ENCODE results near the gene DGCR8.
A peak's percentile ranks its signal among the peaks of the same experiment; 100 is the strongest.

The DGCR8 gene

DNA sequence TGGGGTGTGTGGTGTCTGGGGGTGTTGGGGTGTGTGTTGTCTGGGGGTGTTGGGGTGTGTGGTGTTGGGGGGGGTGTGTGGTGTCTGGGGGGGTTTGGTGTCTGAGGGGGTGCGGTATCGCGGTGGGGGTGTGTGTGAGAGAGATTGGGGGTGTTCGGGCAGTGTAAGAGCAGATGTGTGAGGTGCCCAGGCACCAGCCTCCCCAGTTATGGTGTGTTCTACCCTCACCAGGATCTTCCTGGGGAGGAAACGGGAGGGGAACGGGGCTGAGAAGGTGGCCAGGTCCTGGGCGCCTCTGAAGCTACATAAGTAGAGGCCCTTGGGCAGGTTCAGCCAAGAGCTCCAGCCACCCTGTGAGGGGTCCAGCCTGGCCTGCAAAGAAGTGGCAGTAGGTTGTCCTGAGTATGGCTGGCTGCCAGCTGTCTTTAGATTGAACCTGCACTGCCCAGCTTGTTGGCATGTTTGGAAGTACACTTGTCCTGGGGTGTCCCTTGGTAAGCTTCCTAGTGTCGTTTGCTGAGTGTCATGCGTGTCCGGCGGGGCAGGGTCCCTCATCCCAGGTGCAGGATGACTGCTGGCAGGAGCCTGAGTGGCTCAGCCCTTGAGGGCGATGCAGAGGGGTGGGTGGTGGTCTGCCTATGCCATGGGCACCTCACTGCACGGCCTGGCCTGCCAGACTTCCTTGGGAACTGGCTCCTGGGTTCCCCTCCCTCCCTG lies 43.5 kb downstream of the DGCR8 start:
- DNase-seq (ENCODE audit: low read depth in 1 of 2, low spot score in 1 of 2) = no peak

DNA sequence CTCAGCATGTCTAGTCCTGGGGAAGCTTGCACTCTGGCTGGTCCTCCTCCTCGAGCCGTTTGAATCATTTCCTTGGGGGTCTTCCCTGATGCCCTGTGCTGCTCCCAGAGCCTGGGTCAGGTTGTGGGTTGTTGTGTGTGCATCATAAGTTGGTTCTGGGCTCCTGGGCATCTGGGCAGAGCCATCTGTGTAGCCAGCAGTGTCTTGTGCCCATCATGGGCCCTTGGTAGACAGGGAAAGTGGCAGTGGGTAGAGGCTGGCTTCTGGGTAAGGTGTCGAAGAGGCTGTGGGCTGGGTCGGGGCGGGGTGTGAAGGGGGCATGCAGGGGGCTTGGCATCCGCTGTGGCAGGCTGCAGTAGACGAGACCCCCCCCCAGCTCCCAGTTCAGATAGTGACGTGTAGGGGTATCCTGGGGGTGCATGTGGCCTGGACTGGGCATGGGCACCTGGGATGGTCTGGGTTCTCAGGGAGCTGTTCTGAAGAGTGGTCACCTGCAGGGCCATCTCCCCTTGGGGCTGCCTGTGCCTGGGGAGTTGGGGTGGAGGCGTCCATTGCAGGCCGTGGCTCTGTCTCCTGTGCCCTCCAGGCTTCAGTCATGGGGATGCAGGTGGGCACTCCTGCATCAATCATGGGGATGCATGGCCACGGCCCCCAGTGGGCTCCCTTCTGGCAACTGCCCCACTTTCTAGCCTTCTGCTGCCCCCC lies 44.2 kb downstream of the DGCR8 start:
- DNase-seq (ENCODE audit: low read depth in 1 of 2, low spot score in 1 of 2) = no peak

DNA sequence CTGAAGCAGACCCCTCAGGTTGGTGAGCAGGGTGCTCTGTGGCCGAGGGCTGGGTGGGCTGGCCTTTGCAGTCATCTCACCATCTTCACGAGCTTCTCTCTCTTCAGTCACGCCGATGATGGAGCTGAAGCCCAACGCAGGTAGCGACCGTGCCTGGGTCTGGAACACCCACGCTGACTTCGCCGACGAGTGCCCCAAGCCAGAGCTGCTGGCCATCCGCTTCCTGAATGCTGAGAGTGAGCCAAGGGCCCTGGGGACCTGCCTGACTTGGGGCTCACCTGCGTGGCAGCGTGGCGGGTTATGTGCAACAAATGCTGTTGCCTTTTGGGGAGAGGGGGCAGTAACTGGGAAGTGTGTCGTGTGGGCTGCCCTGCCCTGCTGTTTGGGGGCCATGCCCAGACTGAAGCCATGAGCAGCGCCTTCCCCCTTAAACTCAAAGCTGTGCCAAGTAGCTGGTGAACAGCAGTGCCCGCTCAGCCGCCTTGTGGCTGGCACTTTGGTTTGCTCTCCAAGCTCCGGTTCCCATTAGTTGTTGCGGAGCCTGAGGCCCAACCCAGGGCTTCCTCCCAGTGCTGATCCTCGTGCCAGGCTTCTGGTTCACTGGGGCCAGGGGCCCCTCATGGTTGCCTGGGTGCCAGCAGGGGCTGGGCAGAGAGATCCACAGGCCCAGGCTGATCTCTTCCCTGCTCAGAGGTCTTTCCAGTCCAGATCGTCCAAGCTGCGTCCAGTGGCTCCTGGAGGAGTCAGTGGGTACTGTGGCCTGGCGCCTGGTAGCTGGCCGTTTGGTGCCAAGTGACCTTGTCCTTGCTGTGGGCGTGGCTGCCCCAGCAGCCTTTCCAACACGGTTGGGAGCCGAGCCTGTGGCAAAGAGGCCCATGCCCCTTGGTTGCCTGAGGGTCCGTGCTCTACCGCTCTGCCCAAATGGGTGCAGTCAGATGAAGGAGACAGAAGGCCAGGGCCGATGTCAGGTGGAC lies 45.4 kb downstream of the DGCR8 start:
- no peak for DNase-seq (ENCODE audit: low read depth in 1 of 2, low spot score in 1 of 2)

DNA sequence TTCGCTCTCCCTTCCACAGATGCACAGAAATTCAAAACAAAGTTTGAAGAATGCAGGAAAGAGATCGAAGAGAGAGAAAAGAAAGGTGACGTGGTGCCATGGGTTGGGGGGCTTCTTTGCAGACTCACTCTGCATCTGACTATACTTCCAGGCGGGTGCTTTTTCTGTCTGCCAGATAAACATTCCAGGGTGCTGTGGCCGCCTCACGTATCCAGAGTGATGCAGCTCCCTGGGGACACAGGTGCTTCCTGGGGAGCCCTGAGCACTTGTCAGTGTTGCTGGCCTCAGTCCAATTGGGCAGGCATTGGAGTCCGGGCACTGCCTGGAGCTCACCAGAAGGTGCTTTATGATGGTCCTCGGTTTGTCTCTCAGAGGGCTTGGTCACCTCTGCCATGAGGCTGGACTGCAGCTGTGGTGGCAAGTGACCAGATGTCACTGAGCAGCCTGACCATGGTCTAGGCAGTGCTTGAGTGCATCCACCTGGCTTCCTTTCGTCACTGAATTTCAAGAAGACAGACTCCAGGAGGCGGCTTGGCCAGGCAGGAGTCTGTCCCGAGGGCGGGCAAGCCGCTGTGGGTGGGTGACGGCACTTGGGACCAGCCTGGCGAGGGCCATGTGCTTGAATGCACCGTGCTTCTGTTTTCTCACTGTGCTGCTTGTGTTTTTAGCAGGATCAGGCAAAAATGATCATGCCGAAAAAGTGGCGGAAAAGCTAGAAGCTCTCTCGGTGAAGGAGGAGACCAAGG lies 46.4 kb downstream of the DGCR8 start:
- no peak for DNase-seq (ENCODE audit: low read depth in 1 of 2, low spot score in 1 of 2)

DNA sequence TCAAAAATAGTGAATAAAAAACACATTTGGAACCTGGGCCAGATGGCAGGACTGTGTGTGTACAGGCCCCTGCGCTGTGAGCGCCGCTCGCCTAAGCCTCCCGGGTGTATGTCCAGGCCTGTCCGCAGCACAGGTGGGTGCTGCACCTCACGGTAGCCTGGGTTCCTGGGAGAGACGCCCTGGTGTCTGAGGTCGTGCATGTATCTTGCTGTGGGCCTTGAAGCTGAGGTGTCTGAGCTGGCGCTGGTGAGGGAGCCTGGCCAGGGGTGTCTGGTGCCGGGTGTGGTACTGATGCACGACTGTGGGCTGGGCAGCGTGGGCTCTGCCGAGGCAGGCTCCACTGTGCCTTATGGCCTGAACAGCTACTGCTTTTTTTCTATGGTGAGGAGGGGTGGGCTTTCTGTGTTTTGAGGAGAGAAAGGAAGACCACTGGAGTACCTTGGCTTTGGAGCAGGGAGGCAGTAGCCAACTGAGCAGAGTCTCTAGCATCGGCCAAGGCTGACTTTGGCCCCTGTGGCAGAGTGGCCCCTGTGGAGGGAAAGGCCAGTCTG lies 47.4 kb downstream of the DGCR8 start:
- DNase-seq (ENCODE audit: low read depth in 1 of 2, low spot score in 1 of 2) = no peak

DNA sequence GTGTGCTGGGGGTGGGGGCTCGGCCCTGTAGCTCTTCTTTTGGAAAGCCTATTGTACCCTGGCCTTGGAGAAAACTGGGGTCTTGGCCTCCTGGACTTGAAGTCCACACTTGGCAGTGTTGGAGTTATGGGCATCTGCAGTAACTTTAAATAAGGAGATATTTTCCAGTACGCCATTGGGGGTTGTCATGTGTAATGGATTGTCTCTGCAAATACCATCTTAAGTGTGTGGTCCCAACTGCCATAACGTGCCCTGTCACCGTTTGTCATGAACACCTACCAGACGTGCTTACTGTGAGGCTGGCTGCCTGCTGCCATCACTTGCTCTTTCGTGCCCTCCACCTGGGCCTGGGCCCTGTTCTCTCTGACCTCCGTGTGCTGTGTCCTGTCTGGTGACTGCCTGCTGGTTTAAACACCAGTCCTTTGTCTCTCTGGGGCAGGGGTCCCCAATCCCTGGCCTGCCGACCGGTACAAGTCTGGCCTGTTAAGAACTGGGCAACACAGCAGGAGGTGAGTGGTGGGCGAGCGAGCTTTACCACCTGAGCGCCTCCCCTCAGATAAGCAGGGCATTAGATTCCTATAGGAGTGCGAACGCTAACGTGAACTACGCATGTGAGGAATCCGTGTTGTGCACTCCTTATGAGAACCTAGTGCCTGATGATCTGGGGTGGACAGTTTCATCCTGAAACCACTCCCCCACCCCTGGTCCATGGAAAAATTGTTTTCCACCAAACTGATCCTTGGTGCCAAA lies 48.0 kb downstream of the DGCR8 start:
- DNase-seq (ENCODE audit: low read depth in 1 of 2, low spot score in 1 of 2) = no peak

DNA sequence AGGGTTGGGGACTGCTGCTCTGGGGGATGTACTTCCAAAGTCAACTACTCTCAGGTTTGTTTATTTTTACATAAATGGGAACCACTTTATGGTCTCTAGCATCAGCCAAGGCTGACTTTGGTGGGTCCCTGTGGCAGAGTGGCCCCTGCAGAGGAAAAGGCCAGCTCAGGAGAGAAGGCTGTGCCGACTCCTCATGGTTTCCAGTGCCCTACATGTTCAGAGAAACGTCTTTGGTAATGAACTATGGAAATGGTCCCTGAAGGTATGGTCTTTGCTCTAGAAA lies 48.5 kb downstream of the DGCR8 start:
- DNase-seq (ENCODE audit: low read depth in 1 of 2, low spot score in 1 of 2) = no peak

DNA sequence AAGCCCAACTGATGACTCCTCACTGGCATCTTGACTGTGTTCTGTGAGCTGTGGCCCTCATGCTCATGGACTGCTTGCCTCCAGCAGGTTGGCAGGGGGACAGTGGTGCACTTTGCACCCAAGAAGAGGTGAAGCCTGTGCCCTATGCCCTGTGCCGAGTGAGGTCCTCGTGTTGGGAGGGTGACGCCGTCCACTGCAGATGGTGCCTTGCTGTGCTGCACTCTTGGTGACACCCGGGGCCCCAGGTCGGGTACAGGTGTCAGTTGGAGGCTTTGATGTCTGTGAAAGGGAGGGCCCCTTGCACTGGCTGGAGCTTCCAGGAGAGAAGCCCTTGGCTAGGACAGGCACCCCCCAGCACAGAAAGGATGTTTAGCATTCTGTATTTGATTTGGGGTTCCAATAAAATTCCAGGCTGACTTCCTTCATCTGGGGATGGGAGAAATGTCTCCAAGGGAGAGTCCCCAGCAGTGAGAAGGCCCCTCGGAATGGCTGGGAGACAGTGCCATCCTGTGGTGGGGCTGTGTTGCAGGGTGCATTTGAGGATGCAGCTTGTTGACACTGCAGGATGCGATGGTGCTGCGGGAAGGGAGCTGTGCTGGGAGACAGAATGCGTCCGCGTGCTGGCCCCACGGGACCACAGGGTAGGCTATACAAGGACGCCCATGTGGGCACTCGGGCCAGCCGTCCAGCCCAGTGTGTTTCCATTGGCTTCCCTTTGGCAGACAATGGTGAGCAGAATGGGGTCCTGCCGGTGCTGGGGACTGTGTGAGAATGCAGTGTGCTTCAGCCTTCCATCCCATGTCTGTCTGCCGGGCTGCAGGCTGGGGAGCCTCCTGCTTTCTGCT lies 49.1 kb downstream of the DGCR8 start:
- peak; percentile 30 to 34 for DNase-seq (ENCODE audit: low read depth in 1 of 2, low spot score in 1 of 2)

DNA sequence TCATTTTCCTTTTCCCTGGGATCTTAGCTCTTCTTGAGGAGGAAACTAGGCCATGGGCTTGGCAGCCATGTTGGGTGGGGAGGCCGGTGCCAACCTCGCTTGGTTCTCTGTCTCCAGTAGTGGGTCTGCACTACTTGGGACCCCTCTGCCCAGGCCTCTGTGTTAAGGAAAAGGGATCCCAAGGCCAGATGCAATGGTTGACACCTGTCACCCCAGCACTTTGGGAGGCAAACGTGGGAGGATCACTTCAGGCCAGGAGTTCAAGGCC lies 49.6 kb downstream of the DGCR8 start:
- no peak for DNase-seq (ENCODE audit: low read depth in 1 of 2, low spot score in 1 of 2)

DNA sequence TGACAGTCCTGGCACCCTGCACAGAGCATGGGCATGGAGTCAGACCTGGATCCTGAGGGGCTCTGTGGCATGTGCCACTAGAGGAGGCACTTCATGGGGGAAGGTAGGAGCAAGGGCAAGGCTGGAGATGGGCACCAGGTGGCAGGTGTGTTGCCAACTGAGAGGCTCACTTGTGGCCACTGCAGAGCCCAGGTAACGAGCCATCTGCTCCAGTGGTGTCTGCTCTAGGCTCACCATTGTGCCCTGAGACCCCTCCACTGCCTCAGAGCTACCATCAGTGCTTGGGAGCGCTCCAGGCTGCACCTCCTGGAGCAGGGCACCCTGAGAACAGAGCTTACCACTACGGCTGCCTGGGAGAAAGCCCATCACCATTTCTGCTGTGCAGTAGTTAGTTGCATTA lies 50.3 kb downstream of the DGCR8 start:
- DNase-seq (ENCODE audit: low read depth in 1 of 2, low spot score in 1 of 2) = no peak

DNA sequence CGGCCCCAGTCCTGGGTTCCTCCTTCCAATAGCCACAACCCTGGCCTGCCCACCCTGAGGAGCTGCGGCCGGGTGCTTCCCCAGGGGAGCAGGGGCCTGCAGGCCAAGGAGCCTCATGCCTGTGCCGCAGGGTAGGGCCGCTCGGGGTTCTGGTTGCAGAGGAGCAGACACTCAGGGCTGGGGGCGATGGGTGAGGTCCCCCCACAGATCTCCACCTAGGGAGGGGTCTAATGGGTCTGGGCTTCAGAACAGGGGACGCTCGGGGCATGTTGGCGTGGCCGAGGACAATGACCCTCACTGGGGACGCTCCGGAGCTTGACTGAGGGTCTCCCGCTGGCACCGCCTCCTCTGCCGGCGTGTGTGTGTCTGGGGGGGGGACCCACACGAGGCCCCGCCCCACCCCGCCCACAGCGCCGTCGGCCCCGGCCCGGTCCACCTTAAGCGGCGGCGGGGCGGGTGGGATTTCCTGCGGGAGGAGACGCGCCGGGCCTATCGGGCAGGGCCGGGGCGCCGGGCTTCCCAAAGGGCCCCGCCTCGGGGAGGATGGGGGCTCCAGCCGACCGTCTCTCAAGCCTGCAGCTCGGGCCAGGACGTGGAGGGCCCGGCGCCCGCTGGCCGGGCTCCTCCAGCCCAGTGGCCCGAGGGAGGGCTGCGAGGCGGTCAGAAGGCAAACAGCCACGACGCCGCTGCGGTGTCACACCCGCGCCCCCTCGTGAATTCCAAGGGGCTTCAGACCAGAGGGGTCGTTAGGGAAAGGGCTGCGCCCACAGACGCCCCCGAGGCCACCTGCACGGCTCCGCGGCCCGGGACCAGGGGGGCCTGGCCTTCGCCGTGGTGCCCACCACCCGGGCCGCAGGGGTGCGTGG lies 50.9 kb downstream of the DGCR8 start:
- DNase-seq (ENCODE audit: low read depth in 1 of 2, low spot score in 1 of 2) = peak; percentile 58 to 74

DNA sequence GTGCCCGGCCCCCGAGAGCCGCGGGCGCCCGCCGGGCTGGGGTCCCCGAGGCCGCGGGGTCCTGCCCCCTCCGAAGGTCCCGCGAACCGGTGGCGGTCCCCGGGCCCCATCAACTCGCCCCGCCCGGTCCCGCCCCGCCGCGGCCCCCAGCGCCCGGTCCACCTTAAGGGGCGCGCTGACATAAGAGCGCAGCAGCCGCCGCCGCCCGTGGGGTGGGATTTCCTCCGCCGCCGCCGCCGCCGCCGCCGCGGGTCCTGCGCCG lies 51.5 kb downstream of the DGCR8 start, which contains the start of gene ZDHHC8:
TSS of gene ZDHHC8 (plus strand) at position 208 of the 262 bp plus-strand sequence. CDS start 144 bp downstream, outside the sequence.
- no peak for DNase-seq (ENCODE audit: low read depth in 1 of 2, low spot score in 1 of 2)

DNA sequence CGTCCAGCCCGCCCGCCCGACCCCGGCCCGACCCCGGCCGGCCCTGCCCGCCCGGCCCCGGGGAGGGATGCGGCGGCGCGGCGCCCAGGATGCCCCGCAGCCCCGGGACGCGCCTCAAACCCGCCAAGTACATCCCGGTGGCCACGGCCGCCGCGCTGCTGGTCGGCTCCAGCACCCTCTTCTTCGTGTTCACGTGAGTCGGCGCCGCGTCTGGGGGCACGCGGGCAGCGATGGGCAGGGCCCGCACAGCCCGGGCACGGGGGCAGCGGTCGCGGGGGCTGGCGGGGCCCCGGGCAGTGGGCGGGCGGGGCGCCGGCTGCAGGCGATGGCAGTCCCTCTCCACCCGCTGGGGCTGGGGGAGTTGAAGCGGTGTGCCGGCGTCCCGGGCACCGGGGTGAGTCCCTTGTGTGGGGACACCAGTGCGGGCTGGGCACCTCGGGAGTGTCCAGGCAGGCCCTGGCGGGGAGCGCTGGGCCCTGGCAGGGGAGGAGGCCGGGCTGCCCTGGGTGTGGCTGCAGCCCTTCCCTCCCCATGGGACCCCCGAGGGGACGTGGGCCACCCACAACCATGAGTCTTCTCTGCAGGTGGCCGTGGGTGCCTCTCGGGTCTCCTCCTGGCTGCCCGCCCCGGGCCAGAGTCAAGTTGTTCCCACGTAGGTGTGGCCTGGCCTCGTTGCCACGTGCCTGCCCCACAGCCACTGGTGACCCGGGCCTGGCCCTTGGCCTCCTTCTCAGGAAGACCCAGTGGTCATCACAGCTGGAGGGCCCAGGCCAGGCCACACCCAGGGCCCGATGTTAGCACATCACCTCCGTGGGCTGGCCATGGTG lies 52.0 kb downstream of the DGCR8 start:
- DNase-seq (ENCODE audit: low read depth in 1 of 2, low spot score in 1 of 2) = no peak

DNA sequence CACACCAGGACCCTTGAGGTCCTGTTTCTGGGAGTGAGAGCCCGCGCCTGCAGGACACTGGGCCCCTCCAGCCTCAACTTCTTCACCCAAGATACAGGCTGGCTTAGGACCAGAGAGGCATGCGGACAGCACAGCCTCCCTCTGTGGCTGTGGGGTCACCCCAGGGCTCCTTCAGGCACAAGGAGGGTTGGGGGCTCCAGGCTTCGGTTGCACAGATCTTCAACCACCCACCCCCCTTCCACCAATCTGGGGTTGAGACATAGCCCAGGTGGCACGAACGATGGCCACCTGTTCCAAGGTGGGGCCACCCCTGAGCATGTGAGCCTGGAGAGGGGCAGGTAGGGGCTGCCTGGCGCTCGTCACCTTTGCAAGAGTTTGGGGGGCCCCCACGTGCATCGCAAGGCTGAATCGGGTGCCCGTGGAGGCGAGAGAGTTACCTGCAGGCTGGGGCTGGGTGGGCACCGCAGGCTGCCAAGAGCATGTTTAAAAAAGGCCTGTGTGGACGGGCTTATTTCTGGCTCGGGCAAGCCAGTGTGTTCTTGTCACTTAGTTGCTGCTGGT lies 52.7 kb downstream of the DGCR8 start:
- DNase-seq (ENCODE audit: low read depth in 1 of 2, low spot score in 1 of 2) = no peak

DNA sequence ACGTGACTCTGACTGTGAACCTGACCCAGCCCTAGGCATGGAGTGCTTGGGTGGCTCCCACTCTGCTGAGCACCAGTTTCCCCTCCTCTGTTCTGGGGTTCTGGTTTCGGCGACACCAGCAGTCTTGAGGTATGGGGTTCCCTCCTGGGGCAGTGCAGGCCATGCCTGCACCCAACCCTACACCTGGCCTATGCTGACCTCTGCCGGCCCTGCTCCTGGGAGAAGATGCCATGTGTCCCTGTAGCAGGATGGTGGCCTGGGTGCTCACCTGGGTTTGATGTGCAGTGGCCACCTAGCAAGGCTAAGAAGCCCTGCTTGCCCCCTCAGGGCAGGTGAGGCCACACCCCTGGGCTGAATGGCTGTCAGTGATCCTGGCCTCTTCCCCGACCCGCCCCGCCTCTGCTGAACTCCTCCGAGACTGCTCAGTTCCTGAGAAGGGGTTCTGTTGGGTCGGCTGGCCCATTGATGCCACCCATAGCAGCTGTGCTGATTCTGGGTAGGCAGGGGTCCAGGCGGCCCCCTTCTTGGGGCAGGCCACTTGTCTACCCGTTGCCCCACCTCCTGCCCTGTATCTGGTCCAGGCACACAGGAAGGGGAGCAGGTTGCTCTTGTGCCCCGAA lies 54.0 kb downstream of the DGCR8 start:
- DNase-seq (ENCODE audit: low read depth in 1 of 2, low spot score in 1 of 2) = no peak

DNA sequence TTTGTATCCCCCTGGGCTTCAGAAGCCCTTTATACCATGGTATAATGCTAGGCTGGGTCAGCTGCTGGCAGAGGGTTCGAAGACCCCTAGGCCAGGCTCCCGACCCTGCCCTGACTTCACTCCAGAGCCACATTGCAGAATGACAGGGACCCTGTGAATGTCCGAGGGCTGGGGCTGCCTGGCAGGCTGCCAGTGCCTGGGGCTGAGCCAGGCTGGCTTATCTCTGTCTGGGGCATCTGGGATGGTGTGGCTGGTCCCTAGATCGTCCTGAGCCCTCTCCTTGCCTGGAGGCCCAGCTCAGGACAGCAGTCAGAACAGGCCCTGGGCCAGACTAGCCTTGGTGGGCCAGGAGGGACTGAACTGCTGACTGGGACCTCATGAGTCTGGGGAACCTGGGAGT lies 55.2 kb downstream of the DGCR8 start:
- DNase-seq (ENCODE audit: low read depth in 1 of 2, low spot score in 1 of 2) = no peak

Measured in activated CD4-positive, alpha-beta T cell treated with anti-CD3 and anti-CD28 coated beads, Interleukin-2, amount 50 U/mL, for 24 hours (primary cell).